ENCODE results near the gene AAMDC.

The AAMDC gene

DNA sequence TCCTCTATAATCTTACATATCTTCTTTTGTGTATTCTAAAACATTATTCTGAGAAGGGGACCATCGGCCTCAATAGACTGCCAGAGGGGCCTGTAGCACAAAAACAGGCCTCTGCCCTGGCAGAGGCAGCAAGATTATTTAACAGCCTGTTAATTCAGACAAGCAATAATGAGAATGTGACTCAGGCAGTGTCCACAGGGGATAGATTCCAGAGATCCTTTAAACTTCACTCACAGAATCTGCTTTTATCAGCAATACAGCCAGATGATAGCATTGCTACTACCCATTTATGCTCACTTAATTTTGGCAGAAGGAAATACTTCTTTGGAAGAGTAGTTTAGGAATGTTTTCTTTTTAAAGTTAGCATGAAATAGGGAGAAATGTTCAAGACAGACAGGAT, 44.9 kb downstream of the AAMDC start:
- peak in 1 of 2 donors; percentile 38 for DNase-seq
- Histone ChIP-seq H4K12ac (ENCODE audit: low read depth, low read length) (no peak overlapping the region), H2BK12ac (ENCODE audit: low read length) (no peak overlapping the region), H3K9me3 (ENCODE audit: insufficient read depth, low read depth, low read length) (no peaks in the 10 kb centered on the region), H4K8ac (ENCODE audit: low read depth, low read length) (no peak overlapping the region), H3K4me1 (ENCODE audit: control insufficient read depth in 1 of 2, insufficient read depth in 2 of 2, low read length in 2 of 2) (peaks cover 0 to 3% of the 10 kb centered on the region in 2 experiments), H3K18ac (ENCODE audit: low read length) (no peak overlapping the region), H3K4me3 (ENCODE audit: low read depth, low read length) (no peak overlapping the region), H3K4me2 (ENCODE audit: low read length) (no peak overlapping the region), H3K4ac (ENCODE audit: low read depth, low read length) (no peak overlapping the region), H3K27me3 (ENCODE audit: insufficient read depth, low read length) (no peaks in the 10 kb centered on the region), H3K23ac (ENCODE audit: low read length) (no peak overlapping the region), H3K27ac (ENCODE audit: low read depth, low read length) (no peak overlapping the region), H2AFZ (ENCODE audit: insufficient read depth, low read length, poor library complexity) (no peak overlapping the region), H2BK120ac (ENCODE audit: insufficient read depth, low read length, poor library complexity) (no peak overlapping the region), H3K9ac (ENCODE audit: low read length) (no peak overlapping the region), H2BK5ac (ENCODE audit: low read depth, low read length, poor library complexity) (no peak overlapping the region), H3K36me3 (ENCODE audit: control insufficient read depth in 1 of 2, insufficient read depth in 2 of 2, low read length in 2 of 2) (peaks cover 2 to 8% of the 10 kb centered on the region in 2 experiments), H2AK5ac (ENCODE audit: low read length) (no peak overlapping the region), H4K91ac (ENCODE audit: low read depth, low read length) (no peak overlapping the region), H3K14ac (ENCODE audit: low read length) (no peak overlapping the region), H3K79me1 (ENCODE audit: low read length) (no peaks in the 10 kb centered on the region), H3K79me2 (ENCODE audit: control insufficient read depth, insufficient read depth, low read length, poor library complexity) (no peaks in the 10 kb centered on the region)
- no CpG with 5 or more reads among the region's 1 CpG for WGBS (ENCODE audit: extremely low coverage, insufficient coverage, insufficient read length)

DNA sequence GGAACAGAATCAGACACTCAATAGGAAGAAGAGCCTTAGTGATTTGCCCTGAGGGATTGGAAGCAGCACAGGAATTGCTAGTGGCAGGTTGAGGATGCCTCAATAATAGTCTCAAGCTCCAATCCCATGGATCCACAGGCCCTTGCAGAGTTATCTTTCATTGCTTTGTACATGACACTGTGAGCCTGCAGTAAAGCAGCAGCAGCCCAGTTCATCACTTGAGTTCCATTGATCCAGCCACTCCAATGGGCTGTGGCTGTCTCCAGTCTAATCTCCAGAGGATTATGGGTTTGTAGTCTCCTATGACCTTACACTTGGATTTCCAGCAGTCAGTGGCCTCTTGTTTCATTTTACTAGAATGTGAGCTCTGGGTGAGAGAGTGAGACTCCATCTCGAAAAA, 45.4 kb downstream of the AAMDC start:
- peak in 1 of 2 donors; percentile 15 for DNase-seq
- Histone ChIP-seq H3K36me3 (ENCODE audit: control insufficient read depth in 1 of 2, insufficient read depth in 2 of 2, low read length in 2 of 2) (peaks cover 2 to 8% of the 10 kb centered on the region in 2 experiments), H3K9me3 (ENCODE audit: insufficient read depth, low read depth, low read length) (no peaks in the 10 kb centered on the region), H2AK5ac (ENCODE audit: low read length) (no peak overlapping the region), H2BK5ac (ENCODE audit: low read depth, low read length, poor library complexity) (no peak overlapping the region), H3K4me2 (ENCODE audit: low read length) (no peak overlapping the region), H3K18ac (ENCODE audit: low read length) (no peak overlapping the region), H2BK12ac (ENCODE audit: low read length) (no peak overlapping the region), H2BK120ac (ENCODE audit: insufficient read depth, low read length, poor library complexity) (no peak overlapping the region), H4K12ac (ENCODE audit: low read depth, low read length) (no peak overlapping the region), H3K4me3 (ENCODE audit: low read depth, low read length) (no peak overlapping the region), H3K27ac (ENCODE audit: low read depth, low read length) (no peak overlapping the region), H3K79me1 (ENCODE audit: low read length) (no peaks in the 10 kb centered on the region), H3K23ac (ENCODE audit: low read length) (no peak overlapping the region), H4K91ac (ENCODE audit: low read depth, low read length) (no peak overlapping the region), H4K8ac (ENCODE audit: low read depth, low read length) (no peak overlapping the region), H3K27me3 (ENCODE audit: insufficient read depth, low read length) (no peaks in the 10 kb centered on the region), H3K4ac (ENCODE audit: low read depth, low read length) (no peak overlapping the region), H3K79me2 (ENCODE audit: control insufficient read depth, insufficient read depth, low read length, poor library complexity) (no peaks in the 10 kb centered on the region), H3K9ac (ENCODE audit: low read length) (no peak overlapping the region), H3K4me1 (ENCODE audit: control insufficient read depth in 1 of 2, insufficient read depth in 2 of 2, low read length in 2 of 2) (peaks cover 0 to 3% of the 10 kb centered on the region in 2 experiments), H2AFZ (ENCODE audit: insufficient read depth, low read length, poor library complexity) (no peak overlapping the region), H3K14ac (ENCODE audit: low read length) (no peak overlapping the region)
- no CpG with 5 or more reads among the region's 1 CpG for WGBS (ENCODE audit: extremely low coverage, insufficient coverage, insufficient read length)

DNA sequence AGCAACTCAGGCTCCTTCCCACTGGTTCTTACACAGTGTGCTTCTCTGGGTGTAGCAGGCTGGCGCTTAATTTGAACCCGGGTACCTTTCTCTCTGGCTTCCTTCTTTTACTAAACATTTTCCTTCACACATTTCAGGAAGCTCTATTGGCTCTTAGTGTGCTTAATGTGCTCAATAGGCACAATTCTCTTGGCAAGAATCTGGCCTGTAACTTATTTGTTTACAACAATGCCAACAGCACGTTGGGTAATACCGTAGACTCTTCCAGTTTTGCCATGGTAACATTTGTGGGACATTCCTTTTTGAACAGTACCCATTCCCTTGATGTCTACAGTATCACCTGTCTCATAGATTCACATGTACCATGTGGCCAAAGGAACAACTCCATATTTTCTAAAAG, 47.8 kb downstream of the AAMDC start:
- H3K9me3 ChIP-seq (ENCODE audit: insufficient read depth, low read depth, low read length) = no peaks in the 10 kb centered on the region
- no peak overlapping the region for H3K23ac ChIP-seq (ENCODE audit: low read length)
- H3K79me2 ChIP-seq (ENCODE audit: control insufficient read depth, insufficient read depth, low read length, poor library complexity) = no peaks in the 10 kb centered on the region
- H2BK5ac ChIP-seq (ENCODE audit: low read depth, low read length, poor library complexity) = no peak overlapping the region
- no peak overlapping the region for H3K9ac ChIP-seq (ENCODE audit: low read length)
- no peak overlapping the region for H2BK120ac ChIP-seq (ENCODE audit: insufficient read depth, low read length, poor library complexity)
- H4K12ac ChIP-seq (ENCODE audit: low read depth, low read length) = no peak overlapping the region
- H3K4ac ChIP-seq (ENCODE audit: low read depth, low read length) = no peak overlapping the region
- peaks cover 4 to 12% of the 10 kb centered on the region in 2 experiments for H3K36me3 ChIP-seq (ENCODE audit: control insufficient read depth in 1 of 2, insufficient read depth in 2 of 2, low read length in 2 of 2)
- no peak overlapping the region for H3K27ac ChIP-seq (ENCODE audit: low read depth, low read length)
- H3K27me3 ChIP-seq (ENCODE audit: insufficient read depth, low read length) = no peaks in the 10 kb centered on the region
- no peak overlapping the region for H4K8ac ChIP-seq (ENCODE audit: low read depth, low read length)
- H3K4me1 ChIP-seq (ENCODE audit: control insufficient read depth in 1 of 2, insufficient read depth in 2 of 2, low read length in 2 of 2) = peaks cover 0 to 3% of the 10 kb centered on the region in 2 experiments
- H3K18ac ChIP-seq (ENCODE audit: low read length) = no peak overlapping the region
- no peak overlapping the region for H3K4me3 ChIP-seq (ENCODE audit: low read depth, low read length)
- no peak overlapping the region for H4K91ac ChIP-seq (ENCODE audit: low read depth, low read length)
- no CpG with 5 or more reads among the region's 4 CpGs for WGBS (ENCODE audit: extremely low coverage, insufficient coverage, insufficient read length)
- H3K4me2 ChIP-seq (ENCODE audit: low read length) = no peak overlapping the region
- no peak for DNase-seq
- H3K79me1 ChIP-seq (ENCODE audit: low read length) = no peaks in the 10 kb centered on the region
- no peak overlapping the region for H2AK5ac ChIP-seq (ENCODE audit: low read length)
- H3K14ac ChIP-seq (ENCODE audit: low read length) = no peak overlapping the region
- H2BK12ac ChIP-seq (ENCODE audit: low read length) = no peak overlapping the region
- H2AFZ ChIP-seq (ENCODE audit: insufficient read depth, low read length, poor library complexity) = no peak overlapping the region

DNA sequence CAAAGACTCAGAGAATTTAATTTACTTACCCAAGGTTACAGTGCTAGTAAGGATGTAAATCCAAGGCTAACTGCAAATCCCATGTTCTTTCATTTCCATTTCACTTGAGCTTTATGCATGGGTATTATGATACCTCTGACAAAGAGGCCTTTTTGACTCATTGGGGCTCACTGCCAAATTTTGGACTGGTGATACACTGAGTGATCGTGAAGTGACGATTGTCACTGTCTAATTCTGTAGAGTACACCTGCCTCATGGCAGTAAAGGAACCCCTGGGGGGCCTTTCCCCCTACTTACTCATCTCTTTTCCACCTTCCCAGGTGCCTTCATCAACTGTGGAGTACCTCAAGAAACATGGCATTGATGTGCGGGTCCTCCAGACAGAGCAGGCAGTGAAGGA, 50.9 kb downstream of the AAMDC start:
- Histone ChIP-seq H2AFZ (ENCODE audit: insufficient read depth, low read length, poor library complexity) (no peak overlapping the region), H4K8ac (ENCODE audit: low read depth, low read length) (no peak overlapping the region), H3K23ac (ENCODE audit: low read length) (no peak overlapping the region), H3K79me1 (ENCODE audit: low read length) (no peaks in the 10 kb centered on the region), H3K14ac (ENCODE audit: low read length) (no peak overlapping the region), H3K4me3 (ENCODE audit: low read depth, low read length) (no peak overlapping the region), H3K18ac (ENCODE audit: low read length) (no peak overlapping the region), H3K4ac (ENCODE audit: low read depth, low read length) (no peak overlapping the region), H3K9ac (ENCODE audit: low read length) (no peak overlapping the region), H3K27ac (ENCODE audit: low read depth, low read length) (no peak overlapping the region), H2AK5ac (ENCODE audit: low read length) (no peak overlapping the region), H4K12ac (ENCODE audit: low read depth, low read length) (no peak overlapping the region), H3K36me3 (ENCODE audit: control insufficient read depth in 1 of 2, insufficient read depth in 2 of 2, low read length in 2 of 2) (peaks cover 5 to 15% of the 10 kb centered on the region in 2 experiments), H3K79me2 (ENCODE audit: control insufficient read depth, insufficient read depth, low read length, poor library complexity) (no peaks in the 10 kb centered on the region), H3K4me2 (ENCODE audit: low read length) (no peak overlapping the region), H2BK12ac (ENCODE audit: low read length) (no peak overlapping the region), H3K9me3 (ENCODE audit: insufficient read depth, low read depth, low read length) (no peaks in the 10 kb centered on the region), H4K91ac (ENCODE audit: low read depth, low read length) (no peak overlapping the region), H2BK120ac (ENCODE audit: insufficient read depth, low read length, poor library complexity) (no peak overlapping the region), H3K4me1 (ENCODE audit: control insufficient read depth in 1 of 2, insufficient read depth in 2 of 2, low read length in 2 of 2) (peaks cover 0 to 2% of the 10 kb centered on the region in 2 experiments), H2BK5ac (ENCODE audit: low read depth, low read length, poor library complexity) (no peak overlapping the region), H3K27me3 (ENCODE audit: insufficient read depth, low read length) (no peaks in the 10 kb centered on the region)
- no CpG with 5 or more reads among the region's 3 CpGs for WGBS (ENCODE audit: extremely low coverage, insufficient coverage, insufficient read length)
- no peak for DNase-seq
